Measurements from ENCODE around the gene MAP3K5.
"Not testable (repeated sequence)": the region's sequence is repeated elsewhere in the genome, so short reads cannot be mapped to it uniquely, and the experiment has no call there.

Gene MAP3K5

GRCh38 chr6:136763716-136764516 is 28.4 kb downstream of the MAP3K5 start:
- no peak for TF ChIP-seq CTCF (IDR thresholded peaks at IDR 0.05; ENCODE audit: low read depth, low read length)
- DNase-seq (ENCODE audit: extremely low read depth, low read depth), result no peak

GRCh38 chr6:136763255-136763654 is 29.0 kb downstream of the MAP3K5 start:
- no peak for TF ChIP-seq CTCF (IDR thresholded peaks at IDR 0.05; ENCODE audit: low read depth, low read length)

GRCh38 chr6:136762022-136762975 is 30.0 kb downstream of the MAP3K5 start:
- no peak for DNase-seq (ENCODE audit: extremely low read depth, low read depth)

More at GRCh38 chr6:136763255-136763654, 29.0 kb downstream of the MAP3K5 start:
- no peak for DNase-seq (ENCODE audit: extremely low read depth, low read depth)

GRCh38 chr6:136761227-136761922 is 30.9 kb downstream of the MAP3K5 start:
- DNase-seq (ENCODE audit: extremely low read depth, low read depth), result no peak
- TF ChIP-seq CTCF (IDR thresholded peaks at IDR 0.05; ENCODE audit: low read depth, low read length), result no peak

More at GRCh38 chr6:136762022-136762975, 30.0 kb downstream of the MAP3K5 start:
- no peak for TF ChIP-seq CTCF (IDR thresholded peaks at IDR 0.05; ENCODE audit: low read depth, low read length)

GRCh38 chr6:136760781-136761180 is 31.5 kb downstream of the MAP3K5 start:
- not testable (repeated sequence) for DNase-seq (ENCODE audit: extremely low read depth, low read depth)

- no peak for DNase-seq (ENCODE audit: extremely low read depth, low read depth)
Observed at GRCh38 chr6:136757150-136757549, 35.1 kb downstream of the MAP3K5 start.

More at GRCh38 chr6:136757150-136757549, 35.1 kb downstream of the MAP3K5 start:
- TF ChIP-seq CTCF (IDR thresholded peaks at IDR 0.05; ENCODE audit: low read depth, low read length), result peak; percentile 0; the same call in 1 of the 2 replicates
